ENCODE measurements around the gene PRSS57.

GRCh38 chr19:677601-678436, 17.4 kb downstream of the PRSS57 start:
- TF ChIP-seq CTCF (conservative IDR thresholded peaks at IDR 0.05 in 1 of 2, IDR thresholded peaks at IDR 0.05 in 1 of 2; ENCODE audit: extremely low read depth in 1 of 2, insufficient read depth in 1 of 2, low read depth in 1 of 2, low read length in 2 of 2): no peak
- no peak for TF ChIP-seq EZH2 (IDR thresholded peaks at IDR 0.05; ENCODE audit: borderline replicate concordance, low read length)

All from mammary epithelial cell (primary cell).